ENCODE data around the gene MICAL2. TPM values are rescaled to one million over a fixed set of nuclear protein-coding genes. Genes with fewer than 3 reads are reported as not detected.

The MICAL2 gene
- total RNA-seq, 1 donor from 2014 or later = 10.0 TPM

- no peaks in the 10 kb centered on the region for H3K36me3 Mint-ChIP-seq (ENCODE audit: insufficient read depth)
- TF ChIP-seq CTCF (IDR thresholded peaks at IDR 0.05; ENCODE audit: unreplicated experiment) = no peak
- peaks cover 6% of the 10 kb centered on the region for H3K27me3 Mint-ChIP-seq
- no peak overlapping the region for H3K4me3 Mint-ChIP-seq (ENCODE audit: low read depth)
- H3K9me3 Mint-ChIP-seq (ENCODE audit: low read depth) = no peaks in the 10 kb centered on the region
- peaks cover 1% of the 10 kb centered on the region for H3K4me1 Mint-ChIP-seq (ENCODE audit: low read depth)
- no peak overlapping the region for H3K27ac Mint-ChIP-seq
- DNase-seq (ENCODE audit: low spot score, unreplicated experiment) = no peak
Observed at GRCh38 chr11:12290477-12290922, 180.1 kb downstream of the MICAL2 start.

DNA sequence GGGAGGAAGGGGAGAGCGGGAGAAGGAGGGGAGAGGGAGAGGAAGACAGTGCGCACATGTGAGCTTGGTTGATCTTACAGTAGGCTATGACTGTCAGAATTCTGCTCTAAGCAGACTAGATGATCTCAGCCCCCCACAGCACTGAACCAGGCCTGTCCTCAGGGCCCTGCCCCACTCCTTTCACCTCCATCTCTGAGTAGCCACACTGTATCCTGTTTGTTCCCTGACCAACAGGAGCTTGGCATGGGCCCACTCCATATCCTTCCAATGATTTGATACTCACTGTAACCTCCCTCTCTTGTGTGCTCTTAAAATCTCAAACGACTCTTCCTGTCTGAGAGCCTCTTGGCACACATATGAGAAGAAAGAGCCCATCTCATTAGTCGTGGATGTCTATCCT is 180.9 kb downstream of the MICAL2 start:
- H3K4me1 Mint-ChIP-seq (ENCODE audit: low read depth) = peaks cover 1% of the 10 kb centered on the region
- H3K27ac Mint-ChIP-seq = no peak overlapping the region

GRCh38 chr11:12291766-12292165 is 181.4 kb downstream of the MICAL2 start:
- H3K9me3 Mint-ChIP-seq (ENCODE audit: low read depth) = no peaks in the 10 kb centered on the region
- H3K4me3 Mint-ChIP-seq (ENCODE audit: low read depth) = no peak overlapping the region
- no peaks in the 10 kb centered on the region for H3K36me3 Mint-ChIP-seq (ENCODE audit: insufficient read depth)
- no peak overlapping the region for H3K27ac Mint-ChIP-seq
- TF ChIP-seq CTCF (IDR thresholded peaks at IDR 0.05; ENCODE audit: unreplicated experiment) = no peak
- H3K4me1 Mint-ChIP-seq (ENCODE audit: low read depth) = peaks cover 1% of the 10 kb centered on the region
- DNase-seq (ENCODE audit: low spot score, unreplicated experiment) = no peak
- peaks cover 6% of the 10 kb centered on the region for H3K27me3 Mint-ChIP-seq

More for the DNA sequence above, 180.9 kb downstream of the MICAL2 start:
- no peak for TF ChIP-seq CTCF (IDR thresholded peaks at IDR 0.05; ENCODE audit: unreplicated experiment)
- H3K9me3 Mint-ChIP-seq (ENCODE audit: low read depth) = no peaks in the 10 kb centered on the region
- no peaks in the 10 kb centered on the region for H3K36me3 Mint-ChIP-seq (ENCODE audit: insufficient read depth)
- DNase-seq (ENCODE audit: low spot score, unreplicated experiment) = no peak
- H3K4me3 Mint-ChIP-seq (ENCODE audit: low read depth) = no peak overlapping the region
- peaks cover 6% of the 10 kb centered on the region for H3K27me3 Mint-ChIP-seq

DNA sequence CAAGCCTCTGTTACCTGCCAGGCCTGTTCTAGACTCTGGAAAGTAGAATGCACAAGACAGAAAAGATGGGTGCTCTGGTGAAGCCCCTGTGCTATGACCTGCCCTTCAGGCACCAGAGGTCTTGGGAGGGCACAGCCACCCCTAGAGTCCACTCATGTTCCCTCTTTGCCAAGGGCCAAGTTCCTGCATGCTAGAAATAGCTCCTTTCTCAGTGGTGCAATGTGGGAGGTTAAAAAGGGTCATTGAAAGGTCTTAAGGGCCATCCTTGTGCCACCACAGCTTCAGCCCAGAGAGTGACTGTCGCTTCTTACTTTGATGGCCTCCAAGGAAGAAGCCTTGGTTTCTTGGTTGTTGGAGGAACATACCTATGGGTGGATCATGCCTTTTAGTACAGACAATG is 182.4 kb downstream of the MICAL2 start:
- Mint-ChIP-seq H3K4me3 (ENCODE audit: low read depth) (no peak overlapping the region), H3K36me3 (ENCODE audit: insufficient read depth) (no peaks in the 10 kb centered on the region), H3K4me1 (ENCODE audit: low read depth) (peaks cover 1% of the 10 kb centered on the region), H3K27ac (no peak overlapping the region), H3K27me3 (peaks cover 6% of the 10 kb centered on the region), H3K9me3 (ENCODE audit: low read depth) (no peaks in the 10 kb centered on the region)
- no peak for TF ChIP-seq CTCF (IDR thresholded peaks at IDR 0.05; ENCODE audit: unreplicated experiment)
- DNase-seq (ENCODE audit: low spot score, unreplicated experiment) = no peak

DNA sequence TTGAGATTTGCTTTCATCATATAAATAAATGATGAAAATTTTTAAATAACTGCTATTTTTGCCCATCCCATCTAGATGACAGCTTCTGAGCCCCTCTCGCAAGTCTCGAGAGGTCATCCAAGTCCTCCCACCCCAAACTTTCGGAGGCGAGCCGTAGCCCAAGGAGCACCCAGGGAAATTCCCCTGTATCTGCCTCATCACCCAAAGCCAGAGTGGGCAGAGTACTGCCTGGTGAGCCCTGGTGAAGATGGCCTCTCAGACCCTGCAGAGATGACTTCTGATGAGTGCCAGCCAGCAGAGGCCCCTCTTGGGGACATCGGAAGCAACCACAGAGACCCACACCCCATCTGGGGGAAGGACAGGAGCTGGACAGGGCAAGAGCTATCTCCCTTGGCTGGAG is 183.1 kb downstream of the MICAL2 start:
- H3K9me3 Mint-ChIP-seq (ENCODE audit: low read depth) = no peaks in the 10 kb centered on the region
- H3K27ac Mint-ChIP-seq = no peak overlapping the region
- H3K27me3 Mint-ChIP-seq = peaks cover 6% of the 10 kb centered on the region
- no peak for DNase-seq (ENCODE audit: low spot score, unreplicated experiment)
- H3K36me3 Mint-ChIP-seq (ENCODE audit: insufficient read depth) = no peaks in the 10 kb centered on the region
- H3K4me3 Mint-ChIP-seq (ENCODE audit: low read depth) = no peak overlapping the region
- H3K4me1 Mint-ChIP-seq (ENCODE audit: low read depth) = peaks cover under 1% of the 10 kb centered on the region
- TF ChIP-seq CTCF (IDR thresholded peaks at IDR 0.05; ENCODE audit: unreplicated experiment) = no peak
